HG03439 (cell line): ENCODE measurements around the gene SCGN.

Source experiments
- ATAC-seq: cut with Tn5 transposase; IDR thresholded peaks from one replicate; pipeline ENCODE4 v1.9.1; 2021; ENCODE audit warnings: mild to moderate bottlenecking, moderate library complexity; ENCODE audit not compliant: unreplicated experiment

The SCGN gene, protein sequence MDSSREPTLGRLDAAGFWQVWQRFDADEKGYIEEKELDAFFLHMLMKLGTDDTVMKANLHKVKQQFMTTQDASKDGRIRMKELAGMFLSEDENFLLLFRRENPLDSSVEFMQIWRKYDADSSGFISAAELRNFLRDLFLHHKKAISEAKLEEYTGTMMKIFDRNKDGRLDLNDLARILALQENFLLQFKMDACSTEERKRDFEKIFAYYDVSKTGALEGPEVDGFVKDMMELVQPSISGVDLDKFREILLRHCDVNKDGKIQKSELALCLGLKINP

DNA sequence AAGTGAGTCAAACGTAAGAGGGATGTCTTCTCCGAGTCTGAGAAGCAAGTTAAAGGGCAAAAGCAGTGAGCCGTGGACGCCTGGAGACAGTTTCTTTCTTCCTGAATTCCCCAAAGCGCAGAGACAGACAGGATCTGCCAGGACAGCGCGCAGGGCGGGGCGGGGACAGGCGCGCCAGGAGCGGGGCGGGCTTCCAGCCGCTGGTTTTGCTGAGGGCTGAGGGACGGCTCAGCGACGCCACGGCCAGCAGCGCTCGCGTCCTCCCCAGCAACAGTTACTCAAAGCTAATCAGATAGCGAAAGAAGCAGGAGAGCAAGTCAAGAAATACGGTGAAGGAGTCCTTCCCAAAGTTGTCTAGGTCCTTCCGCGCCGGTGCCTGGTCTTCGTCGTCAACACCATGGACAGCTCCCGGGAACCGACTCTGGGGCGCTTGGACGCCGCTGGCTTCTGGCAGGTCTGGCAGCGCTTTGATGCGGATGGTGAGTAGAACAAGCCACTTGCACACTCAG, at the start of gene SCGN:
TSS of gene SCGN (plus strand) at position 209 of the 509 bp plus-strand sequence. CDS start at position 398, 189 bp downstream.
- no peak for ATAC-seq

DNA sequence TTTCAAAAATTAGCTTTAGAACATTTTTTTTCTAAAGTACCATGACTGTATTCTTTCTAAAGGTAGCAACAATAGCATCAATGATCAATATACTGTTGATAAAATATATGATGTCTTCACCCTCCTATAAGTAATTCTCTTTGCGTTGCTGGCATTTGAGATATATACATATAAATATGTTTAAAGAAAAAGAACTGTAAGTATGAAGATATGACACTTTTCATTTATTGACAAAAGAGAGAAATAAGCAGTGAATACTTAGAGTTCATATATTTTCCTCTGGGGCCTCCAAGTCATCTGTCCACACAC, 49.4 kb upstream of the SCGN start:
- no peak for ATAC-seq

DNA sequence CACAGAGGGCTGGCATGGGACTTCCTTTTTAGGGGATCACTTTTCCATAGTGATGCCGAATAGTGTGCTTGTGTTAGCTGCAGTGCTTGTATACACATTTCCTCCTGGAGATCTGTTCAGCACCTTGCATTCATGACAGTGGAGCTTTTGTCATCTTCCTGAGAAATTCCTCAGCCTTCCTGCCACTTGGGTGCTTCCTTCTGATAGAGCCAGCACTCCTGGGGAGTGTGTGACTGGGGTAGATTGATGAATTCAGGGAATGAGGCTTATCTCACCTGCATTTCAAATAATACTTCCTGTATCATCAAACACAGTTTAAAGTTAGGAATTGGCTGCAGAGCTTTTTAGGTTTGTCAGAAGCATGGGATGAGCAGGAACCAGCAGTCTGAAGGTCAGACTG, 48.8 kb upstream of the SCGN start:
- no peak for ATAC-seq

- ATAC-seq = no peak
These were observed 45.9 kb upstream of the SCGN start for GRCh38 chr6:25606151-25606550.

- ATAC-seq = no peak
These were observed 43.3 kb upstream of the SCGN start for GRCh38 chr6:25608558-25609174.

- no peak for ATAC-seq
These were observed 39.3 kb upstream of the SCGN start for GRCh38 chr6:25612666-25613065.

DNA sequence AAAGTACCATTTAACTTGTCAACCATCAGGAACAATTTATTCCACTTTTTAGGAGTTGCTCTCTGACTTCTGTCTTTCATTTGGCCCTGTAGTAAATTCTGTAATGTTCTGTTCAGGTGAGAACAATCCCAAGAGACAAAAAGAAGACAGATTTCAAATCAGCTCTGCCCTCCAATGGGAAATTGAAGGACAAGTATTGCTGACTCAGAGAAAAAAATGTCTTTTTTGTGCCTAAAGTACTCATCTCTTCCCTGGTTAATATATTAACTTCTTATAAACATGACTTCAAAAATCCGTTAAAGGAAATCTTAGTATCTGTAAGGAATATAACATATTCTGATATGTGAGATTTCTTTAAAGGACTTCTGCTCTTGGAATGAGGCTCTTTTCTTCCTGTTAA, 38.6 kb upstream of the SCGN start:
- no peak for ATAC-seq

- ATAC-seq = no peak
These were observed 38.0 kb upstream of the SCGN start for GRCh38 chr6:25614052-25614451.

- ATAC-seq = no peak
These were observed 36.5 kb upstream of the SCGN start for GRCh38 chr6:25615471-25615870.

GRCh38 chr6:25617997-25618396, 34.0 kb upstream of the SCGN start:
- ATAC-seq = no peak

DNA sequence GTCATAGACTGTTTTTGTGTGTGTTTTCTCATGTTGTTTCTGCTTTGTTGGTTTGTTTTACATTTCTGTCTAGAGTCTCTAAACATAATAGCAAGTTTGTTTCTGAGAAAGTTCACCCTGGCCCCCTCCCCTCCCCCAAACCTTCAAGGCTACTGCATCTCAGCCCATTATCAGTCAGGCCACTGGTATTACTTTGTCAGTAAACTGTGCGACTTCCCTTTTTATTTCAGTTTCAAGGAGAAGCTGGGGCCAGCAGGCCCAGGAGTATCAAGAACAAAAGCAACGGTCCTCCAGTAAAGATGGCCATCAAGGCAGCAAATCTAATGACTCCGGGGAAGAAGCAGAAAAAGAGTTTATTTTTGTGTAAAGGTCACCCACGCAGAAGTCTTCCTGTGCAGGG, 32.8 kb upstream of the SCGN start:
- no peak for ATAC-seq

- ATAC-seq = no peak
These were observed 31.6 kb upstream of the SCGN start for GRCh38 chr6:25620391-25620790.

- ATAC-seq = no peak
These were observed 28.9 kb upstream of the SCGN start for GRCh38 chr6:25623065-25623464.

GRCh38 chr6:25623879-25624278, 28.1 kb upstream of the SCGN start:
- no peak for ATAC-seq

DNA sequence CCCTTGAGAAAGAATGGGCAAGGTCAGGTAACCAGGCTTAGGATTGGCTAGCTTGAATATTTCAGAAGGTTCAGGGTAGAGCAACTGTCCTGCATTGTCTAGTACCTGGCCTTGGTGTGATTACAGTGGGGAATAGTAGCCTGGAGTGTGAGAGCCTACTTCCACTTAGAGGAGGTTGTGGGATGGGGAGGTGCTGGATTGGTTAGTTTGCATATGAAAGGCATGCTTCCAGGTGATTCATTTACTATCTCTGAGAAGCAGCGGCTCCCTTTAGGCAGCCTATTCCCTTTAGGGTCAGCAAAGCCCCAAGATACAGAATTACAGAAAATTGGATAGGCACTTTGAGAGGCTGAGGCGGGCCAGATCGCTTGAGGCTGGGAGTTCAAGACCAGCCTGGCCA, 25.0 kb upstream of the SCGN start:
- ATAC-seq = no peak

DNA sequence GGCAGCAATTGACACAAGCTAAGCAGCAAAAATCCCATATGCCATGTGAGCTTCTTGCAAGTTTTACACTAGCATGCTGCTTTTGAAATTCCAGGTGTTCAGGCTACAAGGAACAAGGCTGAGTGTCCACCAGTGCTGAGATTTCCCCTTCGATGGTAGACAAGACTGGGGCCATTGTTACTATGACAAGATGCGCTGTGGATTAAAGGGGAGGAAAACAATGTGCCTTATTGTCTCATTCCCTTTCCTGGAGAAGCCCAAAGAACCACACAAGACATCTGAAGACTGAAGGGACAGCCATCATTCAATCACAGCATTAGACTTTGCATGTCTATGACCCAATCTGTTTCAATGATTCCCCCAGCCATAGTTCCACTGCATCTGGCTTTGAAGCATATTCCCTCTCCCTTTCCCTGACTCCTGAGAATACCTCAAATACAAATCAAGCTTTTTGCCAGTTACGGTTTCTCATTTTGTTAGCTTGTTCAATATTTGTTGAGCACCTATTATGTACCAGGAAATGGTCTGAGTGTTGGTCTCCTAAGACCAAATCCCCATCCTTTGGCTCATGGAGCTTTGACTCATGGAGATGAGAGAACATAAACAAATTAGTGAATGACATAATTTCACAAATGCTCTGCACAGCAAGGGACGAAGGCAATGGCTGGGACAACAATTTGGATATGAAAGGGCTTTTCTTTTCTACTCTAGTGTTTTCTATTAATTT, 23.4 kb upstream of the SCGN start:
- no peak for ATAC-seq

GRCh38 chr6:25629198-25629576, 22.8 kb upstream of the SCGN start:
- ATAC-seq = no peak

GRCh38 chr6:25630508-25631278, 21.3 kb upstream of the SCGN start:
- no peak for ATAC-seq

DNA sequence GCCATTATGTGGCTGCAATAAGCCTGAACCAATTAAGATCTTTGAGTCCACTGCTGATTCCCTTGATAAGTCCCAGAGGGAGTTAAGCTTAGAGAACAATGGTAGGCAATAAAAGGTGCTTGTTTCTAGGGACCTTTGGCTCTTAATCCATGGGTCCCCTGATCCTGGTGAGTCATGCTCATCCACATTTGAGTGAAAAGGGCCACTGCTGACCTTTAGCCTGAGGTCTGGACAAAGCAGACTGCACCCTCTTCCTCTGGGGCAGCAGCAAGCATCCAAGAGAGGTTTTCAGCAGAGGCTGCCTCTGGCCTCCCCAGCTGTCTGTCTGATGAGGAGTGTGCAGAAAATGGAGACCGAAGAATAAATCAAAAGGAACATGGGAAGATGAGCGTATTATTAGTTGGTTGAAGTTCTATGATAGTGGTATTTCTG, 16.1 kb upstream of the SCGN start:
- no peak for ATAC-seq

DNA sequence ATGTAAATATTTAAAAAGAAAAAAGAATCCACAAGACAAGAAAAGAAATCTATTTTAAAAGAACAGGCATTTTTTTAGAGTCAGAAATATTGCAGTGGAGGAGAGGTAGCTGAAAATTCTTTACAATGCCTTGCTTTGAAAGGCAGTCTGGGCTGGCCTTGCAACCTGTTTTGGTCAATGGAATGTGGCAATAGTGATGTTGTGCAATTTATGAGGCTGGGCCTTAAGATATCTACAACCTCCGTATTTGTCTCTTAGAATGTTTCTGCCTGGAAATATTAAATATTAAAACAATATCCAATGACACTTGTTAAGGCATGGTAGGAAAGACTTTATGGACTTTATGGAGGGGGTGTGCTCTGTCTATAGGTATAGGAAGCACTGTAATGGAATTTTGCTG, 14.8 kb upstream of the SCGN start:
- no peak for ATAC-seq

GRCh38 chr6:25637960-25638434, 14.0 kb upstream of the SCGN start:
- no peak for ATAC-seq
